CD4-positive, alpha-beta T cell treated with Interleukin-17A for 1 hour (primary cell): Measurements from ENCODE around the gene PRKCG.
"Not testable (repeated sequence)": the region's sequence is repeated elsewhere in the genome, so short reads cannot be mapped to it uniquely, and the experiment has no call there.

Experiments used
- DNase-seq: peaks from one replicate; pipeline ENCODE4 v3.0.0-alpha.2; 2020

PRKCG gene

GRCh38 chr19:53945998-53946397 lies 64.0 kb downstream of the PRKCG start:
- no peak for DNase-seq

GRCh38 chr19:53947624-53948023 lies 65.6 kb downstream of the PRKCG start:
- no peak for DNase-seq

GRCh38 chr19:53948611-53949010 lies 66.6 kb downstream of the PRKCG start:
- DNase-seq = not testable (repeated sequence)

DNA sequence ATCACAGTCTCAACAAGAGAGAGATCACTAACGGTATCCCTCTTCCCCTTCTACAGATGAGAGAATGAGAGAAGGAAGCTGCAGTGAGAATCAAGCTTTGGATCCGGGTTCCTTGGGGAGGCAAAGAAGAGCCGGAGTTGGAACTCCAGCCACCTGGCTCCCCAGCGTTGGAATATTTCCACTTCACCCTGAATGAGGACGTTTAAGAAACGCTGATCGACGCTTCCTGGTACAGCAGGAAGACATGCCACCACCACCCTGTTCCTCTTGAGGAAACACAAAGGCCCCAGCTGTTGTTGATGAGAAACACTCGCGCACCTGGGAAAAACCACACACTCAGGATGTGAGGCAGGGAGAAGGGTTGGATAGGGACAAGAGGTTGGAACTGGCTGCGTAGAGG lies 69.4 kb downstream of the PRKCG start:
- DNase-seq = no peak

GRCh38 chr19:53951947-53952346 lies 70.0 kb downstream of the PRKCG start:
- no peak for DNase-seq

DNA sequence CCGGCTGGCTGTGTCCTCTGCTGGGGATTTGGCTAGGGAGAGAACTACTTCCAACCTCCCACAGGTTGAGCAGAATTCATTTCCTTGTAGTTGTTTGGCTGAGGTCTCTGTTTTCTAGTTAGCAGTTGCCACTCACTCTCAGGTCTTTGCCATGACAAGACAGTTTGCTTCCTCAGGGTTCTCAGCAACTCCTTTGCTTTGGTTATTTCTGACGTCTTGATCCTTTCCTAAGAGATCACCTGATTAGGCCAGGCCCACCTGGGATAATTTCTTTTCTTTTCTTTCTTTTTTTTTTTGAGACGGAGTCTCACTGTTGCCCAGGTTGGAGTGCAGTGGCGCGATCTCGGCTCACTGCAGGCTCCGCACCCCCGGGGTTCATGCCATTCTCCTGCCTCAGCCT lies 71.4 kb downstream of the PRKCG start:
- DNase-seq = no peak
